ENCODE data around the gene SLIT3.

Gene SLIT3

GRCh38 chr5:168881427-168882149, 419.4 kb downstream of the SLIT3 start:
- H3K27ac ChIP-seq: no peak overlapping the region
- TF ChIP-seq, protein P1, sequence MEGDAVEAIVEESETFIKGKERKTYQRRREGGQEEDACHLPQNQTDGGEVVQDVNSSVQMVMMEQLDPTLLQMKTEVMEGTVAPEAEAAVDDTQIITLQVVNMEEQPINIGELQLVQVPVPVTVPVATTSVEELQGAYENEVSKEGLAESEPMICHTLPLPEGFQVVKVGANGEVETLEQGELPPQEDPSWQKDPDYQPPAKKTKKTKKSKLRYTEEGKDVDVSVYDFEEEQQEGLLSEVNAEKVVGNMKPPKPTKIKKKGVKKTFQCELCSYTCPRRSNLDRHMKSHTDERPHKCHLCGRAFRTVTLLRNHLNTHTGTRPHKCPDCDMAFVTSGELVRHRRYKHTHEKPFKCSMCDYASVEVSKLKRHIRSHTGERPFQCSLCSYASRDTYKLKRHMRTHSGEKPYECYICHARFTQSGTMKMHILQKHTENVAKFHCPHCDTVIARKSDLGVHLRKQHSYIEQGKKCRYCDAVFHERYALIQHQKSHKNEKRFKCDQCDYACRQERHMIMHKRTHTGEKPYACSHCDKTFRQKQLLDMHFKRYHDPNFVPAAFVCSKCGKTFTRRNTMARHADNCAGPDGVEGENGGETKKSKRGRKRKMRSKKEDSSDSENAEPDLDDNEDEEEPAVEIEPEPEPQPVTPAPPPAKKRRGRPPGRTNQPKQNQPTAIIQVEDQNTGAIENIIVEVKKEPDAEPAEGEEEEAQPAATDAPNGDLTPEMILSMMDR (conservative IDR thresholded peaks at IDR 0.05): no peak

DNA sequence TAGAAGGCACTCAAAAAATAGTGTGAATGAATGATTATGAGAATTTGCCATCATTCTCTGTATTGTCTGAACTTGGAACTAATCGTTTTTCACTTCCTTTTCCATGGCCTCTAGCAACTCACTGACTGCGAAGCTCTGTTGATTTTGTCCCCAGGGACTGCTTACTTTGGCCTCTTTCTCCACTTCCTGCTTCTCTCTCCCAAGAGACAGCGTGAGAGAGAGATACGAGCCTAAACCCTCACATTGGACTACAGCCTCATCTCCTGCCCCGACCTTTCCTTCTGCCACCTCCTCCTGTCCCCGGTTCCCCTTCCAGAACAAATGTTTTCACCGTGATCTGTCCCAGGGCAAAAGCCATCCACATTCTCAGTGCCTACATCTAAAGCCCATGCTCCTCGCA, 421.0 kb downstream of the SLIT3 start:
- TF ChIP-seq, protein P1 (conservative IDR thresholded peaks at IDR 0.05): no peak
- H3K27ac ChIP-seq: peak overlapping the region; percentile 36; the same call in 1 of the 2 replicates

DNA sequence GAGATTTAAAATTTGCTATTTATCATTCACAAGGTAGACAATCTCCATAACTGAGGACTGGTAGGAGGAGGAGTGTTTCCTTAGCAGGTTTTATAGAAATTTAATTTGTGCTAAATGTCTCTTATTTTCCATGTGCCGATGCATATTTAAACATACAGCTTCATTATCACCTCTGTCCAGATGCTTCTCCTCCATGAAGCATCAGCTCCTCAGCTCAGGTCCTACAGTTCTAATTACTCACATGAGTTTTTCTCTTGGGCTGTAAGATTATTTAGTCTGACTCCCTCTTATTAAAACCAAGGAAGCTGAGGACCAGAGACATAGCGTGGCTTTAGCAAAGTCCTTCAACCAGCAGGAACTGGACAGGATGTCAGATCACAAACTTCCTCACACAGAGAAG, 421.6 kb downstream of the SLIT3 start:
- TF ChIP-seq, protein P1 (conservative IDR thresholded peaks at IDR 0.05): no peak

DNA sequence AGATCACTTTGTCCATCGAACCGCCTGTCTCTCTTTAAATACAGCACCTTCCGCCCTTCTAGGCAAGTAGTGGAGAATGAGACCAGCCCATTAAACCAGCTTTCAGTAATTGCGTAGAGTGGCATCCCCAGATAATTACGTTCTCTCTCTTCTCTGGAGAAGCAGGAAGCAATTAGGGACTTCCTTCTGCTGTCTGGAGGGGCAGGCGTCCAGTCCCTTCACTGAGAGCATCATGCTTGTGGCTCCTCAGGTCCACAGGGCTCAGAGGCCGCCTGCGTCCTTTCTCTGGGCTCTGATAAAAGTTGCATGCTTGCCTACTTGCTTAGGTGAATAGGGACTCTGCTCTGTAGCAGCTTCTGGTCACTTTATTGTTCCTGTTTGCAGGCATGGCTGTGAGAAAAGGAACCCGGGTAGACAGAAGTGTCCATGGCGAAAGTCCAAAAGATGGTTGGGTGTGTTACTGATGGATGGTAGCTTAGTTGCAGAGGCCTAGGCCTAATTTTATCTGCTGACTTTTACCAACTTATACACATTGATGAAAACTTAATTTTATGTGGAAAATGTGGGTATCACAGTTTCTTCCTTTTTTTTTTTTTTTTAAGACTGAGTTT, 422.7 kb downstream of the SLIT3 start:
- TF ChIP-seq, protein P1 (conservative IDR thresholded peaks at IDR 0.05): no peak
- H3K27ac ChIP-seq: peak overlapping the region; percentile 59

More for the DNA sequence above, 421.6 kb downstream of the SLIT3 start:
- peak overlapping the region; percentile 36; the same call in 1 of the 2 replicates for H3K27ac ChIP-seq

DNA sequence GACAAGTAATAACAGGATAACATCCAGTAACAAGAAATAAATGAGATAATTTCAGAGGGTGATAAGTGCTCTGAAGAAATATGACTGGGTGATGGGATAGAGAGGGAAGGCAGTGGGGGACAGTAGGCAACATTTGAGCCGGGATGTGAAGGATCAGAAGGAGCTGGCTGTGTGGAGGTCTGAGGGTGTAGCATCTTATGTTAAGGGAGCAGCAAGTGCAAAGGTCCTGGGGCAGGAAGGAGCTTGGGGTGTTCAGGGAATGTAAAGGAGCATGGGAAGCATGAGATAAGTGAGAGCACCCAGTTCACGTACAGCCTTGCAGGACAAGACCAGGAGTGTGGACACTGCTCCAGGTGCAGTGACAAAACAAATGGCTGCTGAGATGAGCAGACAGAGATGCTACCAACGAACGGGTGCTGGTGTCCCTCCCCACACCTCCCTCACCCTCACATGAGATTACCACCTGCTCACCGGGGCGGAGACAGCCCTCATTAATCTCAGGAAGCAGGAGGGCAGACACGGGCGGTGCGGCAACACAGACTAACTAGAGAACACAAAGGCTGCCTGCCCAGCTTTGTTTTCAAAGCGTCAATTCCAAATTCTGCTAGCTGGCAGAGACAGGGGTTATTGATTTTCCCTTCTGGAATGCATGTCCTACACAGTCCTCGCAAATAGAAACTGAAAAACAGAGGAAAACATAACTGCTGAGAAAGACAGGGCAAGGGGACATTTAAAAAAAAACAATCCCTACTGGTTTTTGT, 423.6 kb downstream of the SLIT3 start:
- TF ChIP-seq, protein P1 (conservative IDR thresholded peaks at IDR 0.05): no peak
- H3K27ac ChIP-seq: peak overlapping the region; percentile 59

GRCh38 chr5:168876419-168876818, 424.5 kb downstream of the SLIT3 start:
- TF ChIP-seq, protein P1 (conservative IDR thresholded peaks at IDR 0.05): no peak
- no peak overlapping the region for H3K27ac ChIP-seq

DNA sequence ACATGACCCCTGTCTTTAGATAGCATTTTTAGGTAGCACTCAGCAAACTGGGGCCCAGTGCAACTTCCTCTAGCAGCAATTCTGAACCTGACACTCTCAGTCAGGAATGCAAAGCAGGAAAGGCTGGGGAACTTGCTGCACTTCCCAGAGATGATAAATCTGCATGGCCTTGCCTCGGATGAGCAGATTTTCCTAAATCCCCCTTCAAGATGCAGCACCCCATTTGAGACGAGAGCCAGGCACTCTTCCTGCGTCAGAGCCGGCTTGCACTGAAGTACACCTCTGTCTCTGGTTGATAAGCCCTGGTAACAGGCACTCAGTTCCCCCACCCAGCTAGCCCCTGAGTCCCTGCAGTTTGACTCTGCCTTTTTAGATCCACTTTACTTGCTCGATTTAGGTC, 425.1 kb downstream of the SLIT3 start:
- TF ChIP-seq, protein P1 (conservative IDR thresholded peaks at IDR 0.05): no peak
- H3K27ac ChIP-seq: no peak overlapping the region

Data from VCaP (cell line).